Left ventricle myocardium inferior (tissue), 1 donor: Measurements from ENCODE around the gene FAM193A. TPM values are rescaled to one million over a fixed set of nuclear protein-coding genes. Genes with fewer than 3 reads are reported as not detected.

ENCODE experiments used
- DNase-seq: peaks from one replicate; pipeline ENCODE4 v3.0.0-alpha.2; 2020
- H3K27ac ChIP-seq: fragments of 200-600 bp; replicated peaks from 2 replicates; pipeline ENCODE4 v1.8.0; 2021
- H3K27me3 ChIP-seq: fragments of 200-600 bp; 2 replicates; pipeline ENCODE4 v1.8.0; 2021; ENCODE audit warnings: low read depth
- H3K36me3 ChIP-seq: fragments of 200-600 bp; 2 replicates; pipeline ENCODE4 v1.8.0; 2021
- H3K4me1 ChIP-seq: fragments of 200-600 bp; 2 replicates; pipeline ENCODE4 v1.8.0; 2021
- H3K4me3 ChIP-seq: fragments of 200-600 bp; 2 replicates; pipeline ENCODE4 v1.8.0; 2021; ENCODE audit warnings: mild to moderate bottlenecking, moderate library complexity
- H3K9me3 ChIP-seq: fragments of 200-600 bp; replicated peaks from 2 replicates; pipeline ENCODE4 v1.8.0; 2021
- CTCF ChIP-seq: fragments of 200-600 bp; IDR thresholded peaks from 2 replicates; pipeline ENCODE4 v1.8.0; 2021; ENCODE audit warnings: antibody characterized with exemption, mild to moderate bottlenecking, borderline replicate concordance
- intact Hi-C: fragments of 100-400 bp; cut with micrococcal nuclease; formaldehyde crosslinking; loops from one replicate; pipeline ENCODE4 v1.11.0; 2022
- total RNA-seq: library from RNA; stranded (reverse); fragmentation: NEBNext Ultra II Directional; extraction: Animal tissue kit (Norgen Biotek cat#: 25700); gene quantifications from one replicate; pipeline ENCODE4 v1.2.1, GENCODE V29; 2021
- donor health status: DM: no; HTN: yes; CAD: no; lungs with severe emphysema.

FAM193A gene
- total RNA-seq, 1 donor from 2014 or later, result 16.0 TPM

GRCh38 chr4:2685541-2685940, 149.1 kb downstream of the FAM193A start:
- H3K27ac ChIP-seq, result no peak overlapping the region
- H3K9me3 ChIP-seq, result no peaks in the 10 kb centered on the region
- no peak overlapping the region for H3K4me3 ChIP-seq
- DNase-seq, result no peak
- H3K27me3 ChIP-seq, result no peaks in the 10 kb centered on the region
- no peak for TF ChIP-seq CTCF
- peaks cover 7% of the 10 kb centered on the region for H3K4me1 ChIP-seq
- intact Hi-C loops, result no loop called here
- peaks cover 56% of the 10 kb centered on the region for H3K36me3 ChIP-seq

DNA sequence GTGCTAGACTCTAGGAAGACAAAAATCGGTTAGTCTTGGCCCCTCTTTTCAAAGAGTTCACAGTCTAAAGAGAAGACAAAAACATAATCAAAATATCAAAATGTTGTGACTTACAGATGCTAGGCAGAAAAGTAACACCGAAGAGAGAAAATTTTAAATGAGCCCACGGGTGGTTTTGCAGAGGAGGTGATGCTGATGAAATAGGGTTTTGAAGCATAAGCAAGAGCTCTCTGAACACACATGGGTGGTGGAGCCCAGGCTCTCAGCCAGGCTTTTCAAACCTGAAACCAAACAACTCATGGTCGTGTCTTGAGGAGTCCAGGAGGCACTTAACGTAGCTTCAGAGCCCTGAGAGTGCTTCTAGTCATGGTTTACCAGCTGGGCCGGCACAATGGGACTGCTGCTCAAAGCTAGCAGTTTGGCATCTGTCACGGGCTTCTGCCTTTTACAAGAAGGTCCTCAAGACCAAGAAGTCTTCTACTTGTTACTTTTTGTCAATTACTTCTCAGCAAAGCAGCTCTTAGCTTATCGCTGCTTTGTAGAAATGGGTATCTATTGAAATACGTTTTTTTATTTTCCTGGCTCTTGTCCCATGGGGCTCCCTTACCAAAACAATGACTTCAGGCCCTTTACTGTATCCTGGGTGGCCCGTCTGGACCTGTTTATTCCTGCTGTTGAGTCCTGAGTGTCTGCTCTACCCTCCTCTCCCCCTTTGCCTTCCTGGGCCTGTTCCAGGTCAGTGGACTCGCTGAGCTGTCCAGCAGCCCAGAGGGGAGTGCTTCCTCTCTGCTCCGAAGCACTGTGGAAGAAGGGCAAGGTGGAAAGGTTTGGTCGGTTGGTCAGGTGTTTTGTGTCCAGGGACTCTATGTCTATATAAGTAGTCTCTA, 150.2 kb downstream of the FAM193A start:
- no peak for TF ChIP-seq CTCF
- no peak overlapping the region for H3K4me3 ChIP-seq
- no peaks in the 10 kb centered on the region for H3K27me3 ChIP-seq
- intact Hi-C loops, result no loop called here
- peaks cover 67% of the 10 kb centered on the region for H3K36me3 ChIP-seq
- H3K9me3 ChIP-seq, result no peaks in the 10 kb centered on the region
- H3K27ac ChIP-seq, result no peak overlapping the region
- DNase-seq, result no peak
- H3K4me1 ChIP-seq, result peaks cover 7% of the 10 kb centered on the region

DNA sequence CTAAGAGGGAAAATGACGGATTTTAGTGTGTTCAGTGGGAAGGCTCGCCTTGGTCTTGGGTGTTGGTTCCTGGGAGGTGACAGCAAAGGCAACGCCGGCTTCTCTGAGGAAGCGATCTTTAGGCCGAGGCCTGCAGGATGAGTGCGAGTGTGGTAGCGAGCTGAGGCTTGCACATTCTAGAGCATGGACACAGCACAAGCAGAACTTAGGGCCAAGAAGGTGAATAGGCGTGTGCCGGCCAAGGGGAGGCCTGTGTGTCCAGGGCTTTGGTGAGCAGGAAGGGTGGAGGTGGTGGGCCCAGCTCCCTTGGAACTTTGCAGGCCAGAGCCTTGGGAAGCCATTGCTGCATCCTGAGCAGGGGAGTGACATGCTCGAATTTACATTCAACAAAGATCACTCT, 151.8 kb downstream of the FAM193A start:
- Histone ChIP-seq H3K4me3 (no peak overlapping the region), H3K36me3 (peaks cover 82% of the 10 kb centered on the region), H3K9me3 (no peaks in the 10 kb centered on the region), H3K27me3 (no peaks in the 10 kb centered on the region), H3K4me1 (peaks cover 7% of the 10 kb centered on the region), H3K27ac (no peak overlapping the region)
- intact Hi-C loops, result no loop called here
- no peak for DNase-seq
- no peak for TF ChIP-seq CTCF

- intact Hi-C loops, result no loop called here
Measured at GRCh38 chr4:2688697-2689096, 152.2 kb downstream of the FAM193A start.

GRCh38 chr4:2689114-2689513, 152.7 kb downstream of the FAM193A start:
- Histone ChIP-seq H3K27me3 (no peaks in the 10 kb centered on the region), H3K4me1 (peaks cover 7% of the 10 kb centered on the region), H3K27ac (no peak overlapping the region), H3K4me3 (no peak overlapping the region), H3K36me3 (peaks cover 84% of the 10 kb centered on the region), H3K9me3 (no peaks in the 10 kb centered on the region)
- TF ChIP-seq CTCF, result no peak
- no peak for DNase-seq
- intact Hi-C loops, result no loop called here

More at GRCh38 chr4:2688697-2689096, 152.2 kb downstream of the FAM193A start:
- no peak overlapping the region for H3K27ac ChIP-seq
- TF ChIP-seq CTCF, result no peak
- peaks cover 7% of the 10 kb centered on the region for H3K4me1 ChIP-seq
- no peaks in the 10 kb centered on the region for H3K9me3 ChIP-seq
- DNase-seq, result no peak
- peaks cover 84% of the 10 kb centered on the region for H3K36me3 ChIP-seq
- H3K4me3 ChIP-seq, result no peak overlapping the region
- no peaks in the 10 kb centered on the region for H3K27me3 ChIP-seq
